Endothelial cell of hepatic sinusoid (primary cell): ENCODE measurements around the gene C10orf67.

ENCODE experiments used
- in situ Hi-C: cut with HindIII; loops from 2 replicates; pipeline ENCODE4 v1.10.0; 2017; ENCODE audit warnings: low sequenced_read_pairs

Gene C10orf67

DNA sequence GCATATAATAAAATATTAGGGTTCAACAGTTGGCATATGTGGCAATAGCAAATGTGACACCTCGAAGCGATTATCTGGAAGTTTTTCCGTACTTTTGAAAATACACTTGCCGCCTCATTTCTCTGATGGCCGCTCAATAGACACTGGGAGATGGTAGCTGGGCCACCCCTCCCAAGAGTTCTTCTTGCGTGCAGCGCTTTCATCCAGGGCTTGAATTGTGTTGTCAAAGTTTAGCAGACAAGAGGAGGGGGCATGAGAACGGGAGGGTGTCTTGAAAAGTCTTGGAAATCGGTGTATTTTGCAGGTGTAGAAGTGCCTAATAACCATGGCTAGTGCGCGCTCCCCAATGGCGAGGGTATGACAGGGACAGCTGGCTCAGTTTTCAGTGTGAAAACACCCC is 144.0 kb downstream of the C10orf67 start:
- in situ Hi-C loops: no loop called here

DNA sequence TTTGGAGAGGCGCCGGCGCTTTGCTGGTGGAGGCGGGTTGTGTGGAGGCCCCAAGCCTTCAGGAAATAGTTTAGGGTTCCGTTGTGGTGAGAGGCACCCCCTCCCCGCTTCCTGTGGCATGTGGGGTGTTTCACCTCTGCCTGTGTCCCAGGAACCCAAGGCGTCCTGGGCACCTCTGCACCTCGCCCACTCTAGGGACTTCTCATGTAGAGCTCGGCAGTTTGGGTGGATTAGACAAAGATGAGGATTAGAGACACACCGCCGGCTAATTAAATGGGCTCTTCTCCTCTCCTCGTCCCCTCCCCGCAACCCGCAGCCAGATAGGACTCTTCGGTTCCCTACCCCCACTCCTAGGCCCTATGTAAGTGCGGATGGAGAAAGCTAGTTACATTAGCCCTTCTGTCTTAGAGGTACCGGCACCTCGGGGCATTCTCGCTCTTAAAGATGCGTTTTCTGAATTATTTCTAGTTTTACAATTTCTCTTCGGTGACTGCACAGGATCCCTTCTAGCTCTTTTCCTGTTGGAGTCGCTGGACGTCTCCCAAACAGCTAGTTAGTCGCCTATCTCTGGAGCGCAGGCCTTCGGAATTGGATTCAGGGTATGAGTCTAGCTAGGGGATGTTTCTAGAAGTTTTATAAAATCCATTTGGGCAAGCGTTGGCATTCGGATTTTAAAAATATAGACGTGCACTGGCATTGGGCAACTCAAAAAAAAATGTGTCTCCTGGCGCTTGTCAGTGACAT is 144.7 kb downstream of the C10orf67 start:
- in situ Hi-C loops: no loop called here

DNA sequence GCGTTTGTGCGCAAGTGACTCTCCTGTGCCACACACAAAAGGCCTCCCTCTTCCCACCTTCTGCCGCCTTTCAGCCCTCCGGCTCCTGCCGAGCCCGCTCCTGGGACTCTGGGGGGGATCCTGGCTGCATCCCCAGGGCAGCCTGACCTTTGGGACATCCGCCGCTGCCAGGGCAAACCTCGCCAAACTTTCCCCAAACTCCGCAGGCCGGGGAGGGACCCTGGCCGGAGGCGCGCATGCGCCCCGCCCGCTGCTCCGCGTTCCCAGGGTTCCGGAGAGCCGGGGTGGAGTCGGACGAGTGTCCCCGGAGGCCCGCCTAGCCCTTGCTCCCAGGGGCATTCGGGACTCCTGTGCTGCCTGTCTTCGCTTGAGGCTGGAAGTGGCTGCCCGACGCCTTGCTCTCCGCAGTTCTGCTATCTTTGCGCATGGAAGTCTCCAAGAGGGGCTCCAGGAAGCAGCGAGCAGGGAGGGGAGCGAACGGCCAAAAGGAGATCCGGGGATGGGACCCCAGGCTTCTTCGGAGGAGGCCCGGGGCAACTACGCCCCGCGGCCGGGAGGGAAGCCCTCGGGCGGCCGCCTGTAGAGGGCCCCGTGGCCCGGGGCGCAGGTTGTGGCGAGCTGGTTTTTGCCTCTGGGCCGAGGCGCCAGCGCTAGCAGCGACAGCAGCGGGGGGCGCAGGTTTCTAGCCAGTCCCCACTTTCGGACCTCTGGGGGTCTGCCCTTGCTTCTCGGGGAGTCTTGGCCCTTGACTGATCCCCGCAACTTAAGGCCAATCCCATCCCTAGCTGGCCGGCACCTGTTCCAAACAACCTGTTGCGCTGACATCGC is 145.4 kb downstream of the C10orf67 start:
- in situ Hi-C loops: no loop called here

DNA sequence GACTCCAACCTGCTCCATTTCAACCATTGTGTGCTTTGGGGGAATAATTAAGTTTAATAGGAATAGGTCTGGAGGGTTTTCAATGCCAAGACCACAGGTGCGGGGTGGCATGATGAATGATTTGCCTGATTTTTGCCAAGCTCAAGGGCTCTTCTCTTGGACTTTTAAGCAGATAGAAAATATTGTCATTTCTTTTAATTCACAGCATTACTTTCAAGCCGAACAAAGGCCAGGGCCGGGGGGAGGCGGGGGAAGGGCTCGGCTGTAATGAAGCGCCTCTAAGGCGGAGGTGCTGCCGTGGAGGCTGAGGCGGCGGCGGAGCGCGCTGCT is 146.0 kb downstream of the C10orf67 start:
- in situ Hi-C loops: no loop called here

DNA sequence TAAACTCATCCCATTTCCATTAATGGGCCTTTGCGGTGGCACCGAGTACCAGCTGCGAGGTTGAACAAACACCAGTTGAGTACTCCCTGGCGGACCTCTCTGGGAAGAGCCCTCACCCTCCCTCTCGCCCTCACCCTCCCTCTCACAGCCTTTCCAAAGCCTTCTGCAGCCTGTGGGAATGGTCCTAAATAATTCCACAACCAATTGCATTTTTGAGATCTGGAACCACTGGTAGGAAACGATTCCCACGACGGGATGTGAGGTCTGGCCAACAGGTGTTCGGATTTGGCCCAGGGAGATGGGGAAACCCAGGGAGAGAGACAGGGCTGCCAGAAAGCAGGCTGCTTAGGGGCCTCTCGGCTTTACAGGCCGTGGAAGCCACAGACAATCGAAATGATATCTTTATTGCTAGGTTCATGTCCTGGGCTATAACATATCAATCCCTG is 147.2 kb downstream of the C10orf67 start:
- in situ Hi-C loops: no loop called here

DNA sequence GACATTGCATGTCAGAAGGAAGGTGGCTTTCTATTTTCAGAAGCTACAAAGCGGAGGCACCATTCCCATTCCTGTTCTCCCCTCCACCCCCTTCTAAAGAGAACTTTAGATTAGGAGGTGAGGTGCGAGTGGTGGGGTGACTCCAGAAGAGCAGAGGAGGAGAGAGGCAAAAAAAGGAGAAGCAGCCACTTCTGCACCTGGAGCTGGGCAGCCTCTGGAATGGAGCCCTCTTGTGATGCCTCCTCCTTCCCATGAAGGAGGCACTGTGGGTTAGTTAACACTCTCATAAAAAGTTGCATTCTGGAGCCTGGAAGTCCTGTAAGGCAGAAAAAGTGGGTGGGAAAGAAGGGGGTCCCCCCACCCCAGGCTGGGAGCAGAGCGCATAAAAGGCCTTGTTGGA is 147.7 kb downstream of the C10orf67 start:
- in situ Hi-C loops: no loop called here

DNA sequence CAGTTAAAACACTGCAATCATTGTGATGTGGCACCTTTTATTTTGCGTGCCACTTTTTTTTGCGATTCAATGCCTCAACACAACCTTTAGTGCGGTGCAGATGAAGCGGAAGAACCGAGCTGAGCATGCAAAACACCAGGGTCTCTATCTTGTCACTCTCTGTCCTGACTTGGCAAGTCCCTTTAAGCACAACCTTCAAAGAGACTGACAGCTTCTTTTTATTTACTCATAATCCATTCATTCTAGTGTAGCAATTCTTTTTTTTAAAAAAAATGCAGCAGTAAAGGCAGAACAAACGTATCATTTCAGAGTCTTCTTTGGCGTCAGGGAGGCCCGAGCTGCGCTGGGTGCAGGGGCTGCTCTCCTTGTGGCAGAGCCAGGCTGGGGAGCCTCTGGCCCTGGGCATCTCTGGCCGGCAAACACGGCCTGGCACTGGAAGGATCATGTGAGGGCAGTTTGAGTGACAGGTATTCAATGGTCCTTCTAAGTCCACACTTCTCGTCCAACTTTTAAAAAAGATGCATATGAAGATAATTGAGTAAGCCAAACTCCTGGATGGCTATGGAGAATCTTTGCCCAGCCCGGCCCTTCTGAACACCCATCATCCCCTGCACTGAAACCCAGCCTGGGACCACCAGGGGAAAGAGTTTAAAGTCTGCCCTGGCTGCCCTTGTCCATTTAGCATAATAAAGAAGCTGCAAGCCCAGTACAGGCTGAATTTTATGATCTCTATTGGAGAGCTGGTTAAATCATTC is 148.6 kb downstream of the C10orf67 start:
- in situ Hi-C loops: no loop called here

DNA sequence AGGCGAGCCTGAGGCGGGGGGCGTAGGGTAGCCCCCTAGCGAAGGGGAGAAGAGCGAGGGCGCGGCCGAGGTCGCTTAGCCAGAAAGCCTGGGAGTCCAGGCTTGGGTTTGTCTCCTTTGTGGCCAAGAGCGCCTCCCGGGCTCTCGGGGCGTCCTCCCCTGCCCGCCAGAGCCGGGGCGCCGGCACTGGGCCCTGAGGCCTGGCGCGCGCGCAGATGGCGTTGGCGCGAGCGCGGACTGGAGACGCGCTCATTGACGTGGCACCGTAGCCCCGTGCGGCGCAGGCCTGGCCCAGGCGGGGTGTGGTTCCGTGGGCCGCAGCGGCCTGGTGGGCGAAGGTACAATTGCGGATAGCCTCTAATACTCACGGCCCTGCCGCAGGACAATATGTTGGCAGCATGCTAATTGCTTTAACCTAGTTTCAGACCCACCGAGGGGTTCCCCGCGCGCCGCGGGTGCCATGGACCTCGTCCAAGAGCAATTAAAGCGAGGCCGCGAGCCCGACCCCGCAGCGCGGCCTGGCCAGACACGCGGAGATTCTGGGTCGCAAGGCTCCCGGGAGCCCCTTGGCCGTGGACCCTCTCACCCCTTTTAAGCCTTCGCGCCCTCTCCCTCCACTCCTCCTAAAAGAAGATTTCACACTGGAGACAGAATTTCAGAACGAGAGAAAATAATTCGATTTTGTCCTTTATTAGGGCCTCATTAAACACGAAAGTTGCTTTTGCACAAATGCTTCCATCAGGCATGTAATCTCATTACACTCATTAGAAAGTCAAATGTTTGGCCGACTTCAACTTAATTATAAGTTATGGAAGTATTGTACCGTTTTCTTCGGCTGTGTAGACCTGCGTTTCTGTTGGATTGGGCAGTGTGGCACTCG is 149.4 kb downstream of the C10orf67 start:
- in situ Hi-C loops: no loop called here

DNA sequence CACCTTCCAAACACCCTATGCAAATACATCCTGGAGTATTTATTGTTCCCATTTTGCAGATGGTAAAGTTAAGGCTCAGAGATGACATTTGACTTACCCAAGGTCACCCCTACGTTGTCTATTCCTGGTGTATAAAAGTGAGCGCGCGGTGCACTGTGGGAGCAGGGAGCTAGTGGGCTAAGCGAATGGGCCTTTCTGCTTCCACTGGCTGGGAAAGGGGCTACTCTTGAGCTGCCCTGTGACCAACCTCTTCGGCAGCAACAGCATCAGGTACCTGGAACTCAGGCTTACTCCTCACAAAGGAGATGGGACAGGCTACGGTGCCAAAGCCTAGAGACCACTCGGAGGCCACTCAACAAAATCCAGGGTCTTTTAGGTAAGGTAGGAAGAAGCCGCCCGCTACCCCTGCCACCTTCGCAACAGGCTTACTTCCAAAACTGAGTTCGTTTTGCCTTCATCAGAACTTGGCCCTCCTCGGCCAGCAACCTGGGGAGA is 150.1 kb downstream of the C10orf67 start:
- in situ Hi-C loops: no loop called here

DNA sequence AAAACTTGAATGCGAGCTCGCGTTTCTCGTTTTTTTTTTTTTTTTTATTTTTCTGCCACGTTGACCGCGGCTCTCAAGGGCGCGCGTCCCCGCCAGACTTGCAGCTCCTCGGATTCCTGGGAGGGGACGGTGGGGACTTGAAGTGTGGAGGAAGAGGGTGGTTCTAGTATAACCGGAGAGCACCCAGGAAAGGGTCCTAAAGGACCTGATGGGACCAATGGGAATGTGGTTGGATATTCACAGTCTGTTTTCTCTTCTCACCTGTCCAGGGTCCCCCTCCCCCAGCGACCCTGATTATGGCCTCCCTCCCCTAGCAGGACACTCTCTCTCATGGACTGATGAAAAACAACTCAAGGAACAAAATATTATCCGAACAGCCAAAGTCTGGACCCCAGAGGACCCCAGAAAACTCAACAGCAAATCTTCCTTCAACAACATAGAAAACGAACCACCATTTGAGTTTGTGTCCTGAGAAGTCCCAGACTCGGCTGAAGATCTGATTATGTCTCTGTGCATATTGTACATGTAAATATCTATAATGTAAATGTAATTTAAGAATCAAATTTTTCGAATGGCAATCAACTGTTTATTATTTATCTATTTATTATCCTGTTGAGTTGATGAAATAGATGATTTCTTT is 151.0 kb downstream of the C10orf67 start:
- in situ Hi-C loops: no loop called here

DNA sequence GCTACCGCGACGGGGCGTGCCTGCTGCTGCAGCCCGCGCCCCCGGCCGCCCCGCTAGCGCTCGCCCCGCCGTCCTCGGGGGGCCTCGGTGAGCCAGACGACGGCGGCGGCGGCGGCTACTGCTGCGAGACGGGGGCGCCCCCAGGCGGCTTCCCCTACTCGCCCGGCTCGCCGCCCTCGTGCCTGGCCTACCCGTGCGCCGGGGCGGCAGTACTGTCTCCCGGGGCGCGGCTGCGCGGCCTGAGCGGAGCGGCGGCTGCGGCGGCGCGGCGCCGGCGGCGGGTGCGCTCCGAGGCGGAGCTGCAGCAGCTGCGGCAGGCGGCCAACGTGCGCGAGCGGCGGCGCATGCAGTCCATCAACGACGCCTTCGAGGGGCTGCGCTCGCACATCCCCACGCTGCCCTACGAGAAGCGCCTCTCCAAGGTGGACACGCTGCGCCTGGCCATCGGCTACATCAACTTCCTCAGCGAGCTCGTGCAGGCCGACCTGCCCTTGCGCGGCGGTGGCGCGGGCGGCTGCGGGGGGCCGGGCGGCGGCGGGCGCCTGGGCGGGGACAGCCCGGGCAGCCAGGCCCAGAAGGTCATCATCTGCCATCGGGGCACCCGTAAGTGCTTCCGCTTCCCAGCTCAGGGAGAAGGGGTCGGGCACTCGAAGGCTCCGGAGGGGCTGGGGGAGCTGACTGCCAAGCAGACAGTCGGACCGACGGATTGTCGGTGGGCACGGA is 151.7 kb downstream of the C10orf67 start:
- in situ Hi-C loops: no loop called here

DNA sequence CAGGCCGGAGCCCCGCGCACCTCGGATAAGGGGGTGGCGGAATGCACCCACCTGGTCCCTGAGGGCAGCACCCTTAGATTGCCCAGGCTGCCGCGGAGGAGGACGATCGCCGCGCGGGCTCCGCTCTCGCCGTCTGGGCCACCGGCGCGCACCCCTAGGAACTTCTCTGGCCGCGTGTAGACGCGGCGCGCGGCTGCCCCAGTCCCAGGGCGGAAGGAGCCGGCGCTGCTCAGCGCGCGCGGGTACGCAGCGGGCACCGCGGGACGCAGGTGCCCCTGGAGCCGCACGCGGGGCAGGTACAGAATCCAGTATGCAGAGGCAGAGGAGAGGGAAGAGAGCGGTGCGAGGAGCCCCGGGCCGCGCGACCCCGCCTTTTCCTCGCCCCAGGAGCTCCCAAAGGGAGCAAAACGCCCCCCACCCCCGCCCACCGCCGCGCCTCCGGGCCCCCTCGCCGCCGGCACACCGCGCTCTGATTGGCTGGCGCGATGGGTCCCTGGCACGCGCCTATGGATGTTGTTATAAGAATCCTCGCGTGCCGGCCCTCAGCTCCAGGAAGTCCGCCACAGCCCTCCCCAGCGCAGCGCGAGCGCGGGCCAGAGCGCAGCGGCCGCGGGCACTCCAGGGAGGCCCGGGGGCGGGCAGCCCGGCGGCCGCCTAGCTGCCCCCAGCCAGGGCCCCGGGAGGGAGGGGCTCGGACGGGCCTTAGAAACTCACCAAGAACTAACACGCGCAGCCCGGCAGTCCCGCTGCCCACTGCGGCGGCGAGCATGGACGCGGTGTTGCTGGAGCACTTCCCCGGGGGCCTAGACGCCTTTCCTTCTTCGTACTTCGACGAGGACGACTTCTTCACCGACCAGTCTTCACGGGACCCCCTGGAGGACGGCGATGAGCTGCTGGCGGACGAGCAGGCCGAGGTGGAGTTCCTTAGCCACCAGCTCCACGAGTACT is 152.6 kb downstream of the C10orf67 start, which contains the start of gene PTF1A:
TSS of gene PTF1A (plus strand) at position 549 of the 948 bp plus-strand sequence. CDS start at position 768, 219 bp downstream.
- in situ Hi-C loops: no loop called here

DNA sequence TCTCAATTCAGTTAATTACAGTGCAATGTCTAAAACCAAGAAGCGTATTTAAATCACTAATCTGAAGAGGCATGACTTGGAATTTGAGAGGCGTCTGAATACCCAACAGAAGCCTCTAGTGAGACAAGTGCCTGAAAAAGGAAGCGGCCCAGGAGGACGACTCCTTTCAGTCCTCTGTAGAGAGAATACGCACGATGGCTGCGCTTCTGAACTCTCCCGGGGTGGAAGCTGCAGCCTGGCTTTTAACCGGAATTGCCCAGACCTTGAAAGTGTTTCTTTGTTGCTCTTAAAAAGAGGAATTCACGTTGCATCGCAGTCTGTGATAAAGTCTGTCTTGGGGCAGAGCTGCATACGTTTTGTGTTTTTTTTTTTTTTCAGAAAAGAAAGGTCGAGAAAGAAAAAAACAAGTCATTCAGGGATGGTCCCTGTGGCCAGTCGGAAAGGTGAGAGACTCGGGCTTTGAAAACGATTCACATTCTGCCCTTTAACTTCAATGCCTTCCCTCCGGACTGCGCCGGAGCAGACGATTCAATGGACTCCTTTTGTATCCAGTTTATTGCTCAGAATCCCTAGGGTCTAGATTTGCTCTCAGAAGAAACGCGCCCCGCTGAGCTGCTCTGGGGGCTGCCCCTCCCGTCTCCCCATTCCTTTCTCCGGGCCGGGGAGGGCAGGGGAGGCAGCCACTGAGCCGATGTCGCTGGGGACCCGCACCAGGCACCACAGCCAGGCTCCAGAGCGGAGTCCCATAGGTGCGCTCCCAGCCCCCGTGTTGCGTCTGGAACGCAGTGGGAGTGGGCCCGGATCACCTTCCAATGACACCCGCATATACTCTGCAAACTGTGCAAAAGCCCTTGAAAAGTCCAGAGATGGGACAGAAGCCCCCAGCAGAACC is 153.5 kb downstream of the C10orf67 start:
- in situ Hi-C loops: no loop called here

DNA sequence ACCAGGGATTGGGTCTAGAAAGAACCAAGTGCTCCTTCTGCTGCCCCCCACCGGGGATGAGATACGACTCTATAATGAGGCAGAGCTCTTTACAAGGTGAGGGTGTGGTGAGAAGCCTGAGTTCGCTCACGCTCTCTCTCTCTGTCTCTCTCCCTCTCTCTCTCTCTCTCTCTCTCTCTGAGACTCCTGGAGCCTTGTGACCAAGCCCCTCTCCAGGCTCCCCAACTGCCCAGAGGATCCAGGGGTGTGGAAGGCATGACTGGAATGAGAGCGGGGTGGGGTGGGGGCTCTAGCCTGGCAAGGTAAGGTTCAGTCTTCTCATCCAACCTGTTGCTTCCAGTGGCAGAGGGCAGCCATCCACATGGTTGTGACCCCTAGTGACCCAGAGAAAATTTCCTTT is 155.6 kb downstream of the C10orf67 start:
- in situ Hi-C loops: no loop called here

DNA sequence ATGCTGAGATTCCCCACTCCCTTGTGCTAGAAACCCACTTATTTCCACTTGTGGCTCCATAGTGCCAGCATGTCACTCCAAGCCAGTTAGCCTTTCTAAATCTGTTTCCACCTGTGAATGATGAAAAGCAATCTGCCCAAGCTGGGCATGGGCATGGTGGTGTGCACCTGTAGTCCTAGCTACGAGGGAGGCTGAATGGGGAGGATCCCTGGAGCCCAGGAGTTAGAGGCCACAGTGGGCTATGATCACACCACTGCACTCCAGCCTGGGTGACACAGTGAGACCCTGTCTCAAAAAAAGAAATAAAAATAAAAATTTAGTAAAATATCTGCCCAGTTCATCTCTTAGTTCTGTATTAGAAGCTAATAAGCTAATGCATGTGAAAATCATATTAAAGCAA is 157.4 kb downstream of the C10orf67 start:
- in situ Hi-C loops: no loop called here

DNA sequence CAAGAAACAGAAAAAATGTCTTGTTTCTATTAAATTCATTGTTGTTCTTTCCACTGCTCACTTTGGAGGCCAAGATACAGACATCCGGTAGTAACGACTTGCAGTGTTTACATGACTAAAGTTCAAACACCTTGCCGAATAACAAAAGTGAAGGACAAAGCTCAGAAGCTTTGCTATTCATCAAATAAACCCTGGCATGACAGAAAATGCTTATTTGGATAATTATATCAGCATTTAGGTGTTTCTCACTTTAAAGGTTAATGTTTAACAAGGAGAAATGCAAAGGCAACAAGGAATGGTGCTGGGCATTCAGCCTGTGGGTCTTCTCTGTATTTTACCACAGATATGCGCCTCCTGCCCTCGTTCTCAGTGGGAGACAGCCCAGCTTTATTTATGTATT is 157.9 kb downstream of the C10orf67 start:
- in situ Hi-C loops: no loop called here

DNA sequence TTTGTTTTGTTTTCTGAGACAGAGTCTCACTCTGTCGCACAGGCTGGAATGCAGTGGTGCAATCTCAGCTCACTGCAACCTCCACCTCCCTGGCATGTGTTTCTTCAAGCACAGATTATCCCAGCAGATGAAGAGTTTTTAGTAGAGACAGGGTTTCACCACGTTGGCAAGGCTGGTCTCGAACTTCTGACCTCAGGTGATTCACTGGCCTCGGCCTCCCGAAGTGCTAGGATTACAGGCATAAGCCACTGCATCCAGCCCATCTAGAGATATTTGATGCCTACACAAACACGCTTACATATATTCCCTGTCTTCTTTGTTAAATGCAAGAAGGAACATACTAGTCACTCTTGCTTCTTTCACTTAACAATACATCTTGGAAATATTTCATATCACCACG is 158.4 kb downstream of the C10orf67 start:
- in situ Hi-C loops: no loop called here
